Measurements from ENCODE around the gene FAM174B.

DNA sequence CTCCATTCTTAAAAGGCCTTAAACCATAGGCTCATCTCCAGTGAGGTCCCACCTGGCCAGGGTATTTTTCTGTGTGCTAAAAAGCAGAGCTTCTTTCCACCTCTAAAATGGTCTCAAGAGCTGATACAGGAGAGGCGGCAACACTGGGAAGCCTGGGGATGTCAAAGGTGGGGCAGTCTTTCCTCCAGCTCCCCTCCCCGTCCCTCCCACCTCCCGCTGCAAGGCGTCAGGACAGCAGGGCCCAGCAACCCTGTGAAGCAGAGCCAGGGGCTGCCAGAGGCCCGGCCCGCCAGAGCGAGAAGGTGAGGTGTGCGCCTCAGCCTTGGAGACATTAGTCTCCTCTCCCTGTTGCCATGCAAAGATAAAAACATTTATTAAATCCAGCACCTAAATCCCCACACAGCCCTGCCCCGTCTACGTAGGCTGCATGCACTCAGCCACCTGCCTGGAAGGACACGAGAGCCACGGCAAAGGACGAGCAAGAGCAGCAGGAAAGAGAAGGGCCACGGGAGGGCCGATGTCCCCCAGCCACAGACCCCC, 75.6 kb downstream of the FAM174B start:
- TF ChIP-seq CTCF (IDR thresholded peaks at IDR 0.05; ENCODE audit: insufficient read depth, low read length, poor library complexity, severe bottlenecking) (no peak), EZH2phosphoT487 (conservative IDR thresholded peaks at IDR 0.05; ENCODE audit: low read length) (no peak)

Data from SU-DHL-6 (cell line).